Loucy (cell line): ENCODE results near the gene IQGAP3.

ENCODE experiments used
- EZH2phosphoT487 ChIP-seq: fragments of 200-600 bp; IDR thresholded peaks from 2 replicates; pipeline ENCODE4 v1.6.1; 2018; ENCODE audit warnings: antibody characterized with exemption, mild to moderate bottlenecking, moderate library complexity, borderline replicate concordance
- TF ChIP-seq, protein P1 (sequence below): fragments of 200-600 bp; sonication (generic); conservative IDR thresholded peaks from 2 replicates; pipeline ENCODE4 v1.5.1; 2014; ENCODE audit warnings: mild to moderate bottlenecking, antibody characterized with exemption, low read length

DNA sequence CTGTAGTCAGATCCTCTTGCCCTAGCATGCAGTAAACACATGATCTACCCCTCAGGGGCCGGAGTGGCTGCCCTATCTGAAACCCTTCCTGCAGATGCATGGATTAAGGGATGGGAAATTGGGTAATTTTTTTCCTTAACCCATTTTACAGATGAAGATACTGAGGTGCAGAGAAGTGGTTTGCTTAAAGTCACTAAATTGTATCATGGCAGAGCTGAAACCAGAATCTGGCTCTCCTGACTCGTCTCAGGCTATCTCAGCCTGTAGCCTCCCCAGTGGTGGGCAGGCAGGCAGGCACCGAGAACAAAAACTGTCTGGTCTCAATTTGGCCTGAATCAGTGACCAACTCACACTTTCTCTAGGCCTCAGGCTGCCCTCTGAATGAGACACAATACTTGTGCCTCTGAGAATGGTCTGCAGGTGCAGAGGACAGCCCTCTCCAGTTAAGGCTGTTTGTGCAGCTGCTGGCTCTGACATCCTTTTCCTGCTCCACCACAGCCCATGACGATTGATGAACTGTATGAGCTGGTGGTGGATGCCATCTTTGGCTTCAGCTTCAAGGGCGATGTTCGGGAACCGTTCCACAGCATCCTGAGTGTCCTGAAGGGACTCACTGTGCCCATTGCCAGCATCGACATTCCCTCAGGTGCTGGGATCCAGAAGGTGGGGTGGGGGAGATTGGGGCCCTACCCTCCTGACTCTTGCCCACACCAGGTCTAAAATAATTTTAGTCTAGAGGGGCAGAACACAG, 20.7 kb upstream of the IQGAP3 start:
- TF ChIP-seq, protein P1, sequence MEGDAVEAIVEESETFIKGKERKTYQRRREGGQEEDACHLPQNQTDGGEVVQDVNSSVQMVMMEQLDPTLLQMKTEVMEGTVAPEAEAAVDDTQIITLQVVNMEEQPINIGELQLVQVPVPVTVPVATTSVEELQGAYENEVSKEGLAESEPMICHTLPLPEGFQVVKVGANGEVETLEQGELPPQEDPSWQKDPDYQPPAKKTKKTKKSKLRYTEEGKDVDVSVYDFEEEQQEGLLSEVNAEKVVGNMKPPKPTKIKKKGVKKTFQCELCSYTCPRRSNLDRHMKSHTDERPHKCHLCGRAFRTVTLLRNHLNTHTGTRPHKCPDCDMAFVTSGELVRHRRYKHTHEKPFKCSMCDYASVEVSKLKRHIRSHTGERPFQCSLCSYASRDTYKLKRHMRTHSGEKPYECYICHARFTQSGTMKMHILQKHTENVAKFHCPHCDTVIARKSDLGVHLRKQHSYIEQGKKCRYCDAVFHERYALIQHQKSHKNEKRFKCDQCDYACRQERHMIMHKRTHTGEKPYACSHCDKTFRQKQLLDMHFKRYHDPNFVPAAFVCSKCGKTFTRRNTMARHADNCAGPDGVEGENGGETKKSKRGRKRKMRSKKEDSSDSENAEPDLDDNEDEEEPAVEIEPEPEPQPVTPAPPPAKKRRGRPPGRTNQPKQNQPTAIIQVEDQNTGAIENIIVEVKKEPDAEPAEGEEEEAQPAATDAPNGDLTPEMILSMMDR, result no peak
- TF ChIP-seq EZH2phosphoT487, result no peak
